H9 (cell line): ENCODE measurements around the gene SV2C. TPM values are rescaled to one million over a fixed set of nuclear protein-coding genes. Genes with fewer than 3 reads are reported as not detected.

Source experiments
- DNase-seq: peaks from one replicate; pipeline ENCODE4 v3.0.0-alpha.2; 2017
- H2AFZ ChIP-seq: one replicate; pipeline ENCODE4 v1.6.1; 2013; ENCODE audit warnings: mild to moderate bottlenecking, low read length, control low read depth, moderate library complexity
- H2AK5ac ChIP-seq: 2 replicates; pipeline ENCODE4 v1.6.1; 2013; ENCODE audit warnings: low read length, control low read depth, mixed read lengths; ENCODE audit not compliant: insufficient read length
- H2BK120ac ChIP-seq: one replicate; pipeline ENCODE4 v1.6.1; 2013; ENCODE audit warnings: low read depth, mild to moderate bottlenecking, low read length, control low read depth, inconsistent platforms; ENCODE audit not compliant: poor library complexity, severe bottlenecking
- H2BK12ac ChIP-seq: 2 replicates; pipeline ENCODE4 v1.6.1; 2013; ENCODE audit warnings: low read length, control low read depth, mixed read lengths, low read depth; ENCODE audit not compliant: insufficient read length
- H2BK15ac ChIP-seq: 2 replicates; pipeline ENCODE4 v1.6.1; 2013; ENCODE audit warnings: low read depth, low read length, control low read depth
- H2BK20ac ChIP-seq: one replicate; pipeline ENCODE4 v1.6.1; 2013; ENCODE audit warnings: low read depth, mild to moderate bottlenecking, low read length, control low read depth, inconsistent platforms; ENCODE audit not compliant: poor library complexity, severe bottlenecking
- H2BK5ac ChIP-seq: 2 replicates; pipeline ENCODE4 v1.6.1; 2013; ENCODE audit warnings: low read length, control low read depth, mixed read lengths; ENCODE audit not compliant: insufficient read length
- H3K14ac ChIP-seq: 2 replicates; pipeline ENCODE4 v1.6.1; 2013; ENCODE audit warnings: low read length, control low read depth; ENCODE audit not compliant: insufficient read depth
- H3K18ac ChIP-seq: 2 replicates; pipeline ENCODE4 v1.6.1; 2013; ENCODE audit warnings: low read depth, mild to moderate bottlenecking, mixed read lengths, low read length, control low read depth; ENCODE audit not compliant: insufficient read length
- H3K23ac ChIP-seq: 2 replicates; pipeline ENCODE4 v1.6.1; 2013; ENCODE audit warnings: low read length, control low read depth, mixed read lengths, low read depth; ENCODE audit not compliant: insufficient read length
- H3K23me2 ChIP-seq: 2 replicates; pipeline ENCODE4 v1.6.1; 2013; ENCODE audit warnings: low read depth, mild to moderate bottlenecking, mixed read lengths, low read length, control low read depth; ENCODE audit not compliant: insufficient read length, poor library complexity, severe bottlenecking
- H3K27ac ChIP-seq: 2 replicates; pipeline ENCODE4 v1.5.1; 2013; ENCODE audit warnings: low read length, control low read depth, mixed read lengths, low read depth; ENCODE audit not compliant: insufficient read length
- H3K27me3 ChIP-seq: 2 replicates; pipeline ENCODE4 v1.6.1; 2013; ENCODE audit warnings: low read length, control low read depth, inconsistent platforms; ENCODE audit not compliant: insufficient read depth
- H3K4ac ChIP-seq: 2 replicates; pipeline ENCODE4 v1.6.1; 2013; ENCODE audit warnings: low read depth, mild to moderate bottlenecking, control low read depth, inconsistent platforms, low read length, moderate library complexity
- H3K4me1 ChIP-seq: 2 replicates; pipeline ENCODE4 v1.6.1; 2013; ENCODE audit warnings: low read length, control low read depth, inconsistent platforms; ENCODE audit not compliant: insufficient read depth
- H3K4me2 ChIP-seq: 2 replicates; pipeline ENCODE4 v1.6.1; 2013; ENCODE audit warnings: low read length, control low read depth, mixed read lengths; ENCODE audit not compliant: insufficient read length, insufficient read depth
- H3K56ac ChIP-seq: 2 replicates; pipeline ENCODE4 v1.6.1; 2013; ENCODE audit warnings: low read depth, mild to moderate bottlenecking, mixed read lengths, low read length, control low read depth; ENCODE audit not compliant: insufficient read length
- H3K79me1 ChIP-seq: 2 replicates; pipeline ENCODE4 v1.6.1; 2013; ENCODE audit warnings: low read depth, mild to moderate bottlenecking, moderate library complexity, low read length, control low read depth, inconsistent platforms; ENCODE audit not compliant: insufficient read depth, poor library complexity, severe bottlenecking
- H3K79me2 ChIP-seq: 2 replicates; pipeline ENCODE4 v1.6.1; 2013; ENCODE audit warnings: low read length, control low read depth, inconsistent platforms; ENCODE audit not compliant: insufficient read depth
- H3K9ac ChIP-seq: 2 replicates; pipeline ENCODE4 v1.6.1; 2013; ENCODE audit warnings: low read length, control low read depth, mixed read lengths; ENCODE audit not compliant: insufficient read length; ENCODE audit errors: extremely low read depth
- H3K9me3 ChIP-seq: one replicate; pipeline ENCODE4 v1.6.1; 2013; ENCODE audit warnings: low read depth, low read length, inconsistent platforms; ENCODE audit not compliant: control insufficient read depth
- H3T11ph ChIP-seq: one replicate; pipeline ENCODE4 v1.6.1; 2013; ENCODE audit warnings: mild to moderate bottlenecking, low read length, control low read depth, inconsistent platforms
- H4K20me1 ChIP-seq: one replicate; pipeline ENCODE4 v1.6.1; 2013; ENCODE audit not compliant: control insufficient read depth, insufficient read length, insufficient read depth
- H4K5ac ChIP-seq: 2 replicates; pipeline ENCODE4 v1.6.1; 2013; ENCODE audit warnings: low read depth, mild to moderate bottlenecking, mixed read lengths, low read length, control low read depth; ENCODE audit not compliant: insufficient read length
- H4K8ac ChIP-seq: replicated peaks from 2 replicates; pipeline ENCODE4 v1.6.1; 2013; ENCODE audit warnings: low read length, control low read depth, mixed read lengths, low read depth; ENCODE audit not compliant: insufficient read length
- H4K91ac ChIP-seq: 2 replicates; pipeline ENCODE4 v1.6.1; 2013; ENCODE audit warnings: low read depth, mild to moderate bottlenecking, moderate library complexity, mixed read lengths, low read length, control low read depth; ENCODE audit not compliant: insufficient read length
- H3K27ac Mint-ChIP-seq, 3 experiments: 2 replicates in 2 of 3; 3 replicates in 1 of 3; pipeline ENCODE4 v1.8.0; 2020 to 2021; ENCODE audit warnings: mixed read lengths in 3 of 3, mild to moderate bottlenecking in 1 of 3, moderate library complexity in 1 of 3
- H3K27me3 Mint-ChIP-seq: 2 replicates; pipeline ENCODE4 v1.8.0; 2021; ENCODE audit warnings: low read depth, mild to moderate bottlenecking, moderate library complexity, mixed read lengths
- H3K36me3 Mint-ChIP-seq, 3 experiments: 2 replicates in 2 of 3; 3 replicates in 1 of 3; pipeline ENCODE4 v1.8.0; 2020 to 2021; ENCODE audit warnings: low read depth in 3 of 3, mixed read lengths in 3 of 3; ENCODE audit not compliant: insufficient read depth in 1 of 3
- H3K4me1 Mint-ChIP-seq, 2 experiments: 2 replicates each; pipeline ENCODE4 v1.8.0; 2020; ENCODE audit warnings: mixed read lengths in 2 of 2
- H3K4me3 Mint-ChIP-seq, 2 experiments: 2 replicates in 1 of 2; 3 replicates in 1 of 2; pipeline ENCODE4 v1.8.0; 2020 to 2021; ENCODE audit warnings: mild to moderate bottlenecking in 2 of 2, mixed read lengths in 2 of 2, moderate library complexity in 1 of 2
- H3K9me3 Mint-ChIP-seq, 2 experiments: 2 replicates in 1 of 2; 3 replicates in 1 of 2; pipeline ENCODE4 v1.8.0; 2020; ENCODE audit warnings: mild to moderate bottlenecking in 2 of 2, mixed read lengths in 2 of 2, moderate library complexity in 1 of 2
- CTCF ChIP-seq: fragments of 200-600 bp; sonication (generic); conservative IDR thresholded peaks from 3 replicates; pipeline ENCODE4 v1.8.0; 2021; ENCODE audit warnings: antibody characterized with exemption, mild to moderate bottlenecking
- WGBS: extraction: QIAGEN DNeasy Blood & Tissue Kit; methylation state at CpG from one replicate; pipeline ENCODE4 v1.1.7; 2013; ENCODE audit warnings: missing lambda C conversion rate, low lambda C conversion rate, mixed read lengths; ENCODE audit not compliant: insufficient read length; ENCODE audit errors: extremely low coverage; 5-methylcytosine and 5-hydroxymethylcytosine counted together
- total RNA-seq: library from RNA; stranded (reverse); gene quantifications from 2 replicates; pipeline ENCODE4 v1.2.1, GENCODE V29; 2021

Gene SV2C
- total RNA-seq, 1 experiment from 2014 or later = 0.09 TPM

GRCh38 chr5:76325326-76325725 lies 242.1 kb downstream of the SV2C start:
- Histone ChIP-seq H4K5ac (no peak overlapping the region), H3K27me3 (no peaks in the 10 kb centered on the region), H4K8ac (no peak overlapping the region), H3T11ph (no peak overlapping the region), H3K14ac (peak overlapping the region; percentile 73; the same call in 1 of the 2 replicates), H3K9me3 (no peaks in the 10 kb centered on the region), H2BK120ac (no peak overlapping the region), H2BK20ac (no peak overlapping the region), H3K9ac (no peak overlapping the region), H2BK15ac (no peak overlapping the region), H3K4ac (no peak overlapping the region), H3K79me1 (no peaks in the 10 kb centered on the region), H3K18ac (no peak overlapping the region), H3K79me2 (no peaks in the 10 kb centered on the region), H2AFZ (no peak overlapping the region), H4K20me1 (no peaks in the 10 kb centered on the region), H2BK5ac (no peak overlapping the region), H3K4me2 (no peak overlapping the region), H2BK12ac (no peak overlapping the region), H3K23ac (no peak overlapping the region), H3K4me1 (peaks cover 10% of the 10 kb centered on the region; the same call in 1 of the 2 replicates), H3K56ac (no peak overlapping the region), H3K27ac (no peak overlapping the region), H2AK5ac (no peak overlapping the region), H3K23me2 (peaks cover 6% of the 10 kb centered on the region), H4K91ac (no peak overlapping the region)
- Mint-ChIP-seq H3K4me3 (no peak overlapping the region), H3K36me3 (peaks cover 0 to 9% (median 0%) of the 10 kb centered on the region in 3 experiments; a peak in 3 of 7 replicates), H3K4me1 (peaks cover 38 to 39% of the 10 kb centered on the region in 2 experiments), H3K27me3 (peaks cover 20% of the 10 kb centered on the region), H3K27ac (no peak overlapping the region; a peak in 1 of 7 replicates), H3K9me3 (peaks cover 10 to 12% of the 10 kb centered on the region in 2 experiments; a peak in 3 of 5 replicates)
- WGBS = no CpG with 5 or more reads among the region's 7 CpGs
- no peak for DNase-seq
- TF ChIP-seq CTCF = no peak
